HG02970 (cell line): ENCODE measurements around the gene CLDN15.
"Not testable (repeated sequence)": the region's sequence is repeated elsewhere in the genome, so short reads cannot be mapped to it uniquely, and the experiment has no call there.

Experiments used
- ATAC-seq: cut with Tn5 transposase; IDR thresholded peaks from one replicate; pipeline ENCODE4 v1.9.1; 2021; ENCODE audit warnings: mild to moderate bottlenecking, moderate library complexity, moderate number of reproducible peaks; ENCODE audit not compliant: unreplicated experiment, low FRiP score

The CLDN15 gene, protein sequence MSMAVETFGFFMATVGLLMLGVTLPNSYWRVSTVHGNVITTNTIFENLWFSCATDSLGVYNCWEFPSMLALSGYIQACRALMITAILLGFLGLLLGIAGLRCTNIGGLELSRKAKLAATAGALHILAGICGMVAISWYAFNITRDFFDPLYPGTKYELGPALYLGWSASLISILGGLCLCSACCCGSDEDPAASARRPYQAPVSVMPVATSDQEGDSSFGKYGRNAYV

DNA sequence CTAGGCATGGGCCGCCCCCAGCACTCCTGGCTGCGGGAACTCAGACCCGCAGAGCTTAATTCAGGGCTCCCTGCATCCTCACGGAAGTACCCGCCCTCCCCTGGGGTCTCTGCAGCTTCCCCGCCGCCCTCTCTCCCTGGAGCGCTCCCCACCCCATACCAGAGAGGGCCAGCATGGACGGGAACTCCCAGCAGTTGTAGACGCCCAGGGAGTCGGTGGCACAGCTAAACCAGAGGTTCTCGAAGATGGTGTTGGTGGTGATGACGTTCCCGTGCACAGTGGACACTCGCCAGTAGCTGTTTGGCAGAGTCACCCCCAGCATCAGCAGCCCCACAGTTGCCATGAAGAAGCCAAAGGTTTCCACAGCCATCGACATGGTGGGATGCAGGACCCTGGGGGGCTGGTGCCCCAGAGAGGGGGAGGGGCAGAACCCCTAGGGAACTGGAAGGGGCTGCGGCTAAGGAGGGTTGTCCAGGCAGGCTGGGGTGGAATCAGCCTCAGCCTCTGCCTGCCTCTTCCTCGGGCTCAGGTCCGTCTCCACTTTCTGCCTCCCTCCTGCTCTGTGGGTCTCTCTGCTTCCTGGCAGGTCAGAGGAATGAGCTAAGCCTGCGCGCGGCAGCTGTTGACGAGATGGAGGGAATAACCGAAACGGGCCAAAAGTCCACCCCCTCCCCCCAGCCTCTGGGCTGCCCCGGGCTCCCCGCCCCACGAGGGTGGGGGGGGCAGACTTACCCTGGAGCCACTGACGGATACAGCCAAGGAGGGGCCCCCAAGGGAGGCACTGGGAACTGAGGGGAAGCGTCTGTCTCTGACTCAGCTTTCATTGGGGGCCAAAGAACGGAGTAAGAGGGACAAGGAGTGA, at the start of gene CLDN15:
Gene CLDN15, minus strand, starts transcription at position 597 of the 862 bp plus-strand sequence. Its CDS starts 221 bp downstream, at position 376.
- no peak for ATAC-seq

DNA sequence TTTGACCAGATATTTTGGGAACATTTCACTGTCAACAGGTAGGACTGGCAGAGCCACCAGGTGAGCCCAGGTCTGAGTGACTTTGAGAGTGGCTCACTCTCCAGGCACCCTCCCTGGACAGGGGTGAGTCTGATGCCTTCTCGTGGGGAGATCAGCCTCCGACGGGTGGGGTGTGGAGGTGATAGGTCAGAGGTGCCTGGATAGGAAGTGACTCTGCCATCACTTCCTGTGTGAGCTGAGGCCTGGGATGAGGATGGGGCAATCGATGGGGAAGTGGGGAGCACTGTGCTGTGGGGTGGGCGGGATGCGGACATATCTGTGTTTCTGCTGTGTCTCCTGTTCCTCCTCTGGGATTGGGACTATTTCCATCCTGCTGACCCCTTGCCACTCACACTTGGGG, 49.4 kb upstream of the CLDN15 start:
- ATAC-seq, result no peak

DNA sequence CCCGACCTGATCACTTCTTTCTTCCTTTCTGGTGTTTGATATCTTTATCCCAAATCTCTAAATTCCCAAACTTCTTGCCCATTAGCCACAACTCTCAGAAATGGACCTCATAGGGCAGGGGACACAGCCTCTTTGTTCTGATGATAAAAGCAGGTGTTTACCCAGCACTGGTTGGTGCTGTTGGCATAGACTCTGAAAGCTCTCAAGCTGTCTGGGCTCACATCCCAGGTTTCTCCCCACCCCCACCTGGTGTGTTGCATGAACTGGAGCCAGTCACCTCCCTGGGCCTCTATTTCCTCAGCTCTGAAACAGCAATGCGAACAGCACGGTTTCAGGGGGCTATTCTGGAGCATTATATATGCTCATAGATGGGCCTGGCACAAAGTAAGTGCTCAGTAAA, 48.3 kb upstream of the CLDN15 start:
- ATAC-seq, result not testable (repeated sequence)

DNA sequence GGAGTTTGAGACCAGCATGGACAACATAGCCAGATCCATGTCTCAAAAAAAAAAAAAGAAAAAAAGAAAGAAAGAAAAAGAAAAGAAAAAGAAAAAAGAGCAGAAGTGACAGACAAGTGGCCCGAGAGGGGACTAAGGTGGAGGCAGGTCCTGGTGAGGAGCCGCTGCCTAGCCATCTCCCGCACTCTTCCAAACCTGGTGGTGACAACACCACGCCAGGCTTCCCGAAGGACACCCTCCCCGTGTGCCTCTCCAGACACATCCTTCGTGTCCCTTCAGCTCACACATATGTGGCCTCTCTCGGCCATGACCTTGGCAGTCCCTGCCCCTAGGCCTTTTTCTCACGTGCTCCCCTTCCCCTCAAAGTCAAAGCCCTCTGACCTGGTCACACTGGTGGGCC, 47.6 kb upstream of the CLDN15 start:
- no peak for ATAC-seq

DNA sequence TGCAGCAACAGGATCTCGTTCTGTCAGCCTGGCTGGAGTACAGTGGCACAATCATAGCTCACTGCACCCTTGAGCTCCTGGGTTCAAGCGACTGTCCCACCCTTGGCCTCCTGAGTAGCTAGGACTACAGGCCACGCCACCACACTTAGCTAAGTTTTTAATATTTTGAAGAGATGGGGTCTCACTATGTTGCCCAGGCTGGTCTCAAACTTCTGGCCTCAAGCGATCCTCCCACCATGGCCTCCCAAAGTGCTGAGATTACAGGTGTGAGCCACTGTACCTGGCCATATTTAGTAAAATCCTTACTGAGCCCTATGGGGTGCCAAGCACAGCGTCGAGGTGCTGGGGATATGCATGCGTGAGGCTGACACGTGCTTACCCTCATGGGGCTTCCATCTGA, 43.3 kb upstream of the CLDN15 start:
- ATAC-seq, result not testable (repeated sequence)

DNA sequence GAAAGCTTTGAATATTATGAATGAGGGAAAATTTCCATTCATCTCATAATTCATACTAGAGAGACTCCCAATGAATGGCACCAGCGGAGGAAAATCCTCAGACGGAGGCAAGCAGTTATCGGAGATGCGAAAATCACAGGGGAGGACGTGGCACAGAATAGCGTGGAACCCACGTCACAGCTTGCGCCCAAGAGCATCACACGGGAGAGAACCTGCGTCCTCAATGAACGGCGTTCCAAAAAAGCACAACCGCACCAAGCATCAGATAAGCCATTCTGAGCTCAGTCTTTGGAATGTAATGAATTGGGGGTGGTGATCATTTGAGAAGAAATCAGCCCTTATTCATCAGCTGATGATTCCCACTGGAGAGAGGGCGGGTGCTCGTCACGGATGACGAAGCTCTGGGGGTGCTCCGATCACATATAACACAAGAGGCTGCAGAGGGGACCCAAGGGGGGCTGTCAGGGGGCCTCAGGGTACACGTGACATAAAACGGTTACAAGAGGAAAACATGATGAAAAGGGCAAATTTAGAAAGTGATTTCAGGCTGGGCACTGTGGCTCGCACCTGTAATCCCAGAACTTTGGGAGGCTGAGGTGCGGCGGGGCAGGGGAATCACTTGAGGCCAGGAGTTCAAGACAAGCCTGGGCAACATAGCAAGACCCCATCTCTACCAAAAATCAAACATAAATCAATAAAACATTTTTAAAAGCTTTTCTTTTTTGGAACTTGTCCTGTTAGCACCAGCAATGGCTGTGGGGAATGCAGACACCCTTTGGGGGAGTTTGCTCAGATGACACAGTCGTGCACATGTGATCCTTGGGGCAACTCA, 41.1 kb upstream of the CLDN15 start:
- no peak for ATAC-seq

DNA sequence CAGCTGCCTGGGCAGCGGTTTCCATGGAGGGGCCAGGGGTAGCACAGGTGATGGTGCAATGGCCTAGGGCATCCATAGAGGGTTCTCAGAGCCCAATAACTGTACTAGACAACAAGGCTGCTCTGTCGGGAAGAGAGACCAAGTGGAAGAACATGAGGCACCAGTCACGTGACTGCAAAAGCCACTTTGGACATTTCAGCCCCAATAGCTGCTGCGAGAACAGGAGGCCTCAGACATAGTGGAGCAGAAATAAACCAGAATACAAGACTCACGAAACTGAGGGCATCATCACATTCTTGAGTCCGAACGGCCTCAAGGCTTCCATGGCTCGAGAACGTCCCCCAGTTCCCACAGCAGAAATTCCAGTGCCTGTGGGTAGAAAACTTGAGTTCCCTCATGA, 39.6 kb upstream of the CLDN15 start:
- no peak for ATAC-seq

DNA sequence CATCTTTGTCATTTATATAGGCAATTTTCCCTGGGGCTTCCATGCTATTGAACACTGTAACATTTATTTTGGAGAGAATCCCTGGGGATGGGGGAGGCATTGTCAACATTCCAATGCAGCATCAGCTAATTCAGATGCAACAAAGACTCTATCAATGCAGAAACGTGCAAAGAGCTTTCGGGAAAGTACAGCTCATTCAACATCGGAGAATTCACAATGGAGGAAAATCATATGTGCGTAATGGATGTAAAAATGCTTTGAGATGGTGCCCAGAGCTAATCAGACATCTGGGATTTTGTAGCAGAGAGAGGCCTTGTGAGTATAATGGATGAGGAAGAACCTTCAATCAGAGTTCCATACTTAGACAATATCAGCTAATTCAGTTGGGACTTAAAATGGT, 35.6 kb upstream of the CLDN15 start:
- ATAC-seq, result no peak

DNA sequence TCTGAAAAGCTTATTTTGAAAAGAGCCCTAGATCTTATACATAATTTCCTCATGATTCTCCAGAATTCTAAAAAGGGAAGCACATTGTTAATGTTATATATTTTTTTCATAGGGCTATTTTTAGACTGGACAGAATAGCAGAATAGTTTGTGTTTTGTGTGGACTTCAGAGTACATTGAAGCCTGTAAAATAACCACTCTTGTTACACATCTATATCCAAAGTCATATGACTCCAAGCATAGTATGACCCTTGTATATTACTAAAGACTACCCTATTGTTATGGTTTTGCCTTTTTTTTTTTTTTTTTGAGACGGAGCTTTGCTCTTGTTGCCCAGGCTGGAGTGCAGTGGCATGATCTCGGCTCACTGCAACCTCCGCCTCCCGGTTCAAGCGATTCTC, 33.4 kb upstream of the CLDN15 start:
- no peak for ATAC-seq

DNA sequence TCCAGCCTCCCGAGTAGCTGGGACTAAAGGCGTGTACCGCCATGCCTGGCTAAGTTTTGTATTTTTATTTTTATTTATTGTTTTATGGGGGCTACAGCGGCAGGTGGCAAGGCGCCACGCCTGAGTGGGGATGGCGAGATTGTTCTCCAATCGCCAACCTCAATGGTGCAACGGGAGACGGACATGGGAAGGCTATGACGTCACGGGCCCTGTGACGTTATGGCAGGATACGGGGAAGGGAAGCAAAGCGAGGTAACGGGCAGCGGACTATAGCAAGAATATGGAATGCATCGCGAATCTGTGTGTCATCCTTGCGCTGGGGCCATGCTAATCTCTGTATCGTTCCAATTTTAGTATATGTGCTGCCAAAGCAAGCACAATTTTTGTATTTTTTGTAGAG, 32.1 kb upstream of the CLDN15 start:
- ATAC-seq, result no peak

DNA sequence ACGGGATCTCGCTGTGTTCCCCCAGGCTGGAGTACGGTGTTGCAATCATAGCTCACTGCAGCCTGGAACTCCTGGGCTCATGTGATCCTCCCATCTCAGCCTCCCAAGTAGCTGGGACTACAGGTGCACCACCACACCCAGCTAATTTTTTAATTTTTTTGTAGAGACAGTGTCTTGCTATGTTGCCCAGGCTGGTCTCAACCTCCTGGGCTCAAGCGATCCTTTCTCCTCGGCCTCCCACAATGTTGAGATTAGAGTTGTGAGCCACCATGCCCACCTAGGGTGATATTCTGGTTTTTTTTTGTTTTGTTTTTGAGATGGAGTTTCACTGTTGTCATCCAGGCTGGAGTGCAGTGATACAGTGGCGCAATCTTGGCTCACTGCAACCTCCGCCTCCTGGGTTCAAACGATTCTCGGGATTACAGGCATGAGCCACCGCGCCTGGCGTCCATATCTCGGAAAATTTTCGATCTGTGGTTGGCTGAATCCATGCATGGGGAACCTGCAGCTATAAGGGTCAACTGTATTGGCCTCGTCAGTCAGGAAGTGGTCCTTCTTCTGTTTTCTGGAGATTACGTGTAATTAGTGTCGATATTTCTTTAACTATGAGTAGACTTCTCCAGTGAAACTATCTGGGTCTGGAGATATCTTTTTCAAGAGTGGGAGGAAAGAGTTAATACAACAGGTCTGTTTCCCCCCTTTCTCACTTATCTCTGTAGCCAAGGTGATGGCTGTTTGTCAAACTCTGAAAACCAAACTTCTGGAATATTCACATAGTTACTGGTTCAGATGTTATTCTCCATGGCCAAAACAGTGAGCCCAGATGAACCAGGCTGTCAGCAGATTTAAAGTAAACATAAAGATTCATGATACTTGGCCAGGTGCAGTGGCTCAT, 28.3 kb upstream of the CLDN15 start:
- no peak for ATAC-seq

DNA sequence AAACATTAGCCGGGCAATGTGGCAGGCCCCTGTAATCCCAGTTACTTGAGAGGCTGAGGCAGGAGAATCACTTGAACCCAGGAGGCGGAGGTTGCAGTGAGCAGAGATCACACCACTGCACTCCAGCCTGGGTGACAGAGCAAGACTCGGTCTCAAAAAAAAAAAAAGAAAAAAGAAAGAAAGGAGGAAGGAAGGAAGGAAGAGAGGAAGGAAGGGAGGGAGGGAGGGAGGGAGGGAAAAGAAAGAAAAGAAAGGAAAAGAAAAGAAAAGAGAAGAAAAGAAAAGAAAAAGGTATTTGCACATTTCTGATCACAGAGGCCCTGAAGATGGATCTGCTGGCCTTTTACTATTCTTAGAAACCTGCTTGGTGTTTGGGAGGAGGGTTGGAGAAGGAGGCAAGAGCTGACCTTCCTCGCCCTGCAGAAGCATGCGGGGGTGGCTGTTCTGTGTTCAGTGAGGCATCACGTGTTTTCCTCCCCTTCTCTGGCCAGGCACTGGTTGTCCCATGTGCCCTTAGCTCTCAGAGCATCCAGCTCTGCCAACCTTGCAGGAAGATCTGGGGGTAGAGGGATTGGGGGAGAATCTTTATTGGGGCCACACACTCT, 26.6 kb upstream of the CLDN15 start:
- ATAC-seq, result not testable (repeated sequence)

DNA sequence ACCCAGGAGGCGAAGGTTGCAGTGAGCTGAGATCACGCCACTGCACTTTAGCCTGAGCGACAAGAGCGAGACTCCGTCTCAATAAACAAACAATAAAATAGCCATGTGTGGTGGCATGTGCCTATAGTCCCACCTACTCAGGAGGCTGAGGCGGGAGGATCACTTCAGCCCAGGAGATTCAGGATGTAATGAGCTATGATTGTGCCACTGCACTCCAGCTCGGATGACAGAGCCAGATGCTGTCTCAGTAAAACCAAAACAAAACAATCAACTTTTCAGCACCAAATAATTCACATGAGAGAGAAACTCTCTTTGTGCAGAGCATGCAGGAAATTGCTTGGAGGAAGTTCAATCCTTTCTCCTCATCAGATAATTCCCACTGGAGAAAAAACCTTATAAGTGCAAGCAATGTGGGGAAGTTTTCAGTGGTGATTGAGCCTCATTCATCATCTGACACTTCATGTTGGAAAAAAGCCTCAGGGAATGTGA, 20.7 kb upstream of the CLDN15 start:
- ATAC-seq, result no peak

DNA sequence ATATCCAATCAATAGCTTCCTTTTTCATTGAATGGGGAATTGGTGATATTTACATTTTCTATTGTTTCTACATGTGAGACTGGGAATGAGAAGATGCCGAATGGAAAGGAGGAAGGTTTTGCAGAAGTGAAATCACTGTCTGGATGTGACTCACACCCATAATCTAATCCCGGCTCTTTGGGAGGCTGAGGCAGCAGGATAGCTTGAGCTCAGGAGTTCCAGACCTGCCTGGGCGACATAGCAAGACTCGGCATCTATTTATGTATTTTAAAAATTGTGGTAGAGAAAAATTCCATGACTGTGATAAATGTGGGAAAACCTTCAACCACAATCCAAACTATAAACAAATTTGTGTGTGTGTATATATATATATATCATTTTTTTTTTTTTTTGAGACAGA, 18.2 kb upstream of the CLDN15 start:
- ATAC-seq, result no peak

DNA sequence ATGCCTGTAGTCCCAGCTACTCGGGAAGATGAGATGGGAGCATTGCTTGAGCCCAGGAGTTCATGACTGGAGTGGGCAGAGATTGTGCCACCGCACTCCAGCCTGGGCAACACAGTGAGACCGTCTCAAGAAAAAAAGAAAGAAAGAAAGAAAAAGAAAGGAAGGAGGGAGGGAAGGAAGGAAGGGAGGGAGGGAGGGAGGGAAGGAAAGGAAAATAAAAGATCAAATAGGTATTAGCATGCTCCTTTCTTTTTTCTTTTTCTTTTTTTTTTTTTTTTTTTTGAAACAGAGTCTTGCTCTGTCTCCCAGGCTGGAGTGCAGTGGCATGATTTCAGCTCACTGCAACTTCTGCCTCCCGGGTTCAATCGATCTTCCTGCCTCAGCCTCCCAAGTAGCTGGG, 15.6 kb upstream of the CLDN15 start:
- not testable (repeated sequence) for ATAC-seq

DNA sequence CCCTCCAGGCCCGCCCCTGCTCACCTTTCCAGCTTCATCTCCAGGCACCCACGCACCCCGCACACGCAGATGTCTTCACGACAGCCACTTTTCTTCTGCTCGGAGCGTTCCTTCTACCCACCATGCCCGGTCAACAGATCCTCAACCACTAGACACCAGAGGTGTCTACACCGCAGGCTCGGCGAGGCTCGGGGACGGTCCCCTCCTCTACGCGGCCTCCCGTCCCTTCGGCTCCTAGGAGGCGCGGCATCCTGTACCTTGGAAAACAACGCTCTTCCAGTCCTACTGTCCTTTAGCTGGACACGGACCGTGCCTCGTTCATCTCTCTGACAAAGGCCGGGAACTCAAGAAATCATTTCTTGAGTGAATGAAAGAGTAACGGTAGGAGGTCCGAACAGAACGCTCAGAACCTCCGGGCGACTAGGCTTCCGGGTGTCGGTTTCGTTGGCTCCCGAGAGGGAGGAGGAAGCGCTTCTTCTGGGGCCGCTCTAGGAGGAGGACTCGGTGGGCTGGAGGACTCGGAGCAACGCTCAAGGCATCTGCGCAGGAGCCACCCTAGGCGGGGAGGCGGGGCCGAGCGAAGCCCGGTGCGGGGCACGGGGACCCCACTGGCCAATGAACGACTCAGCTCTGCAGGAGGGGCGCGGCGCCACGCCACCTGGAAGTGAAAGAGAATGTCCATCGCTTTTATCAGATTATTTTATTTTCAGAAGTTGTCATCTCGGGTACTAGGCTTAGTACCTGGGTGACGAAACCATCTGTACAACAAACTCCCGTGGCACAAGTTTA, 14.5 kb upstream of the CLDN15 start:
- peak; percentile 96 for ATAC-seq

DNA sequence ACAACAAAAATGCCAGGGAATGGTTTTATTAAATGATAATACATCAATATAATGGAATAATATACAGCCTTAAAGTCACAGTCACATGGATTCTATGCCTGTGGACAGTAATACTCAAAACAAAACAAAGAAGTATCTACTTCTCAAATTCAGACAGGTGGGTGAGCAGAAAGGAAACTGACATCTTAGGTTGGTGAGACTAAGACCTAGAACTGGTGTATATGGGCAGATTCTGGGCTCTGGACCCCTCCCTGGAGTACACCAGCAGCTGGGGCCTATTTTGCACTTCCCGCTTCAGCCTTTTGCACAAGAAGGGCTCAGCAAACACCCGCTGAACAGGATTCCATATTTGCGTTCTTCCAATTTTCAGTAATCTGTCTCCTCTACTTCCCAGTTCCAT, 12.7 kb upstream of the CLDN15 start:
- ATAC-seq, result no peak

DNA sequence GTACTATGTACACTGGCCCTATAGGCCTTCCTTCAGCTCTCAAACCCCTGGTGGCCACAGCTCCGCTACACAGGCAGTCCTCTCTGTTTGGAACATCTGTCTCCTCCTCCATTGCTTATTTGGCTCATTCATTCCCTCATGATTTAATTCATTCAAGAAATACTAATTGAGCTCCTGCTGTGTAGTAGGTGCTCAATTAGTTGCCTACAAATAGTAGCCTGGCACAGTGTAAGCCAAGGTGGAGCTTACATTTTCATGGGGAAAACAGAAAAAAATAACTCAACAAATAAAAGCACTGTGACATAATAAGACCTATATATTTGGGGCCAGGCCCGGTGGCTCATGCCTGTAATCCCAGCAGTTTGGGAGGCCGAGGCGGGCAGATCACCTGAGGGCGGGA, 10.7 kb upstream of the CLDN15 start:
- ATAC-seq, result no peak

DNA sequence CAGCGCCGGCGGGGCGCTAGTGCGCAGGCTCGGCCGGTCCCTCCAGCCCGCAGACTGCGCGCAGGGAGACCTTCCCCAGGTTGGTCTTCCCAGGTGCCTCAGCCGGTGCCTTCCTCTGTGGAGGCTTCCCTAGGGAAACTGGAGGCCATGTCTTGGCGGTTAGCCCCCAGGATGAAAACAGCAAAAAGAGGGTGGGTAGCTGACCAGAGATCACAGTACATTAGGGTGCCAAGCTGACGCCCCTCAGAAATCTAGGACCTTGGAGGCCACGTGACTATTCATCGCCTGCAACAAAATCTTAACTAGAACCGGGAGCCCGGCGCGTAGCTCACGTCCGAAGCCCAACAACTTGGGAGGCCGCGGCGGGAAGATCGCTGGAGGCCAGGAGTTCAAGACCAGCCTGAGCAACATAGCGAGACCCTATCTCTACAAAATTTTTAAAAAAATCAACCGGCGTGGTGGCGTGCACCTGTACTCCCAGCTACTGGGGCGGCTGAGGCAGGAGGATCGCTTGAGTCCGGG, 7.6 kb upstream of the CLDN15 start:
- no peak for ATAC-seq
